Epithelial cell of proximal tubule (primary cell): Measurements from ENCODE around the gene ZNF273. TPM values are rescaled to one million over a fixed set of nuclear protein-coding genes. Genes with fewer than 3 reads are reported as not detected.
A peak's percentile ranks its signal among the peaks of the same experiment; 100 is the strongest.

Experiments
- DNase-seq: peaks from one replicate; pipeline ENCODE4 v3.0.0-alpha.2; 2011; ENCODE audit warnings: low read depth
- H3K4me3 ChIP-seq: 2 replicates; pipeline ENCODE4 v1.5.1; 2011; ENCODE audit warnings: low read depth, mild to moderate bottlenecking, low read length
- CTCF ChIP-seq: conservative IDR thresholded peaks from 2 replicates; pipeline ENCODE4 v1.5.1; 2012; ENCODE audit warnings: low read depth, mild to moderate bottlenecking, low read length
- total RNA-seq: library from RNA; depleted of rRNA; stranded (reverse); fragments of >200 nt; gene quantifications from 2 replicates; pipeline ENCODE4 v1.2.3, GENCODE V29; 2015

The ZNF273 gene
- total RNA-seq, 1 donor from 2014 or later, result 9.8 TPM

- no peak for TF ChIP-seq CTCF
- H3K4me3 ChIP-seq, result peak overlapping the region; percentile 26
- DNase-seq, result no peak
Observed at GRCh38 chr7:64882341-64883112, 20.5 kb upstream of the ZNF273 start.

GRCh38 chr7:64883113-64883905, 19.8 kb upstream of the ZNF273 start:
- H3K4me3 ChIP-seq, result peak overlapping the region; percentile 26
- TF ChIP-seq CTCF, result no peak
- no peak for DNase-seq

- TF ChIP-seq CTCF, result no peak
- no peak overlapping the region for H3K4me3 ChIP-seq
- no peak for DNase-seq
Observed at GRCh38 chr7:64884085-64884912, 18.8 kb upstream of the ZNF273 start.

GRCh38 chr7:64884913-64885370, 18.1 kb upstream of the ZNF273 start:
- TF ChIP-seq CTCF, result no peak
- no peak overlapping the region for H3K4me3 ChIP-seq
- DNase-seq, result no peak

GRCh38 chr7:64885520-64886240, 17.4 kb upstream of the ZNF273 start:
- TF ChIP-seq CTCF, result no peak
- DNase-seq, result no peak
- H3K4me3 ChIP-seq, result no peak overlapping the region

- no peak overlapping the region for H3K4me3 ChIP-seq
- DNase-seq, result no peak
- TF ChIP-seq CTCF, result no peak
Observed at GRCh38 chr7:64886956-64887545, 16.0 kb upstream of the ZNF273 start.
